Endodermal cell (in vitro differentiated cells): Measurements from ENCODE around the gene PSAP. TPM values are rescaled to one million over a fixed set of nuclear protein-coding genes. Genes with fewer than 3 reads are reported as not detected.

Experiments used
- DNase-seq: peaks from one replicate; pipeline ENCODE4 v3.0.0-alpha.2; 2017
- H3K27ac ChIP-seq: 2 replicates; pipeline ENCODE4 v1.5.1; 2013; ENCODE audit warnings: mild to moderate bottlenecking, low read depth, low read length, moderate library complexity
- H3K27me3 ChIP-seq: 2 replicates; pipeline ENCODE4 v1.6.1; 2013; ENCODE audit warnings: mild to moderate bottlenecking, low read length, moderate library complexity; ENCODE audit not compliant: insufficient read depth, control insufficient read depth, poor library complexity, severe bottlenecking
- H3K36me3 ChIP-seq: 2 replicates; pipeline ENCODE4 v1.7.0; 2013; ENCODE audit warnings: mild to moderate bottlenecking, low read length, moderate library complexity; ENCODE audit not compliant: control insufficient read depth, insufficient read depth
- H3K4me1 ChIP-seq: one replicate; pipeline ENCODE4 v1.7.0; 2013; ENCODE audit warnings: low read length; ENCODE audit not compliant: control insufficient read depth, insufficient read depth
- H3K4me3 ChIP-seq: 2 replicates; pipeline ENCODE4 v1.5.1; 2013; ENCODE audit warnings: mild to moderate bottlenecking, low read length, moderate library complexity
- H3K9ac ChIP-seq: 2 replicates; pipeline ENCODE4 v1.6.1; 2013; ENCODE audit warnings: mild to moderate bottlenecking, low read length, moderate library complexity; ENCODE audit not compliant: poor library complexity, severe bottlenecking; ENCODE audit errors: extremely low read depth
- H3K9me3 ChIP-seq: 2 replicates; pipeline ENCODE4 v1.6.1; 2013; ENCODE audit warnings: mild to moderate bottlenecking, low read length, moderate library complexity; ENCODE audit not compliant: control insufficient read depth
- H3K27ac Mint-ChIP-seq: 2 replicates; pipeline ENCODE4 v1.8.0; 2020; ENCODE audit warnings: mixed read lengths
- H3K27me3 Mint-ChIP-seq: 2 replicates; pipeline ENCODE4 v1.8.0; 2021; ENCODE audit warnings: mild to moderate bottlenecking, mixed read lengths; ENCODE audit not compliant: insufficient read depth
- H3K36me3 Mint-ChIP-seq: 2 replicates; pipeline ENCODE4 v1.8.0; 2020; ENCODE audit warnings: low read depth, mixed read lengths
- H3K4me1 Mint-ChIP-seq: 2 replicates; pipeline ENCODE4 v1.8.0; 2020; ENCODE audit warnings: mixed read lengths
- H3K4me3 Mint-ChIP-seq: 2 replicates; pipeline ENCODE4 v1.8.0; 2020; ENCODE audit warnings: mild to moderate bottlenecking, moderate library complexity, mixed read lengths
- H3K9me3 Mint-ChIP-seq: 2 replicates; pipeline ENCODE4 v1.8.0; 2020; ENCODE audit warnings: mild to moderate bottlenecking, mixed read lengths
- WGBS, 2 experiments: methylation state at CpG; one replicate each; pipeline versions ENCODE4 v1.1.5 to v1.1.7; 2013; ENCODE audit warnings: missing lambda C conversion rate in 2 of 2, mixed read lengths in 1 of 2; ENCODE audit not compliant: insufficient coverage in 1 of 2, insufficient read length in 1 of 2; 5-methylcytosine and 5-hydroxymethylcytosine counted together
- total RNA-seq, 2 donors: library from RNA; stranded (reverse); fragmentation: NEBNext Ultra II Directional in 1 of 2; extraction: Animal tissue kit (Norgen Biotek cat#: 25700) in 1 of 2; gene quantifications; 2 replicates in 1 of 2; 3 replicates in 1 of 2; pipeline ENCODE4 v1.2.1, GENCODE V29; 2021
- TF ChIP-seq, protein P1 (sequence below): fragments of 200-600 bp; sonication (generic); conservative IDR thresholded peaks from 2 replicates; pipeline ENCODE4 v1.5.0; 2021; ENCODE audit warnings: antibody characterized with exemption, mild to moderate bottlenecking

The PSAP gene
- total RNA-seq, 2 donors from 2014 or later = 456 to 549 TPM

DNA sequence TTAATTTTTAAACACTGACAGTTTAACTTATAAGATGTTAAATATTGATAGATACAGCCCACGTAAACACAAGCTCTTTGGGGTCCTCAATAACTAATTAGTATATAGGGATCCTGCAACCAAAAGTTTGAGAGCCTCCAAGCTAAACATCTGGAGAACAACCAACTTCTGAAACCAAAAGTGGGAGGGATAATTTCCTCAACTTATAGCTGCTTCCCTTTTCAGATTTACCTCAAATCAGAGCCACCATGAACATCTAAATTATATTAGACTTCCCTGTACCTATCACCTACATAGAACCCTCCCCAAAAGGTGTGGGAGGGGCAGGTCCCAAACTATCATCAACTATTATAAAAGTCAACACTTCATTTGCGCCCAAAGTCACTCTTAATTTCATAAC, 8.6 kb downstream of the PSAP start:
- Histone ChIP-seq H3K4me1 (peaks cover 5% of the 10 kb centered on the region), H3K9ac (no peak overlapping the region), H3K27ac (no peak overlapping the region), H3K9me3 (peaks cover 12% of the 10 kb centered on the region), H3K4me3 (no peak overlapping the region), H3K27me3 (no peaks in the 10 kb centered on the region), H3K36me3 (peaks cover 21% of the 10 kb centered on the region)
- DNase-seq = no peak
- peaks cover 36% of the 10 kb centered on the region for H3K4me1 Mint-ChIP-seq
- H3K27me3 Mint-ChIP-seq = no peaks in the 10 kb centered on the region
- TF ChIP-seq, protein P1, sequence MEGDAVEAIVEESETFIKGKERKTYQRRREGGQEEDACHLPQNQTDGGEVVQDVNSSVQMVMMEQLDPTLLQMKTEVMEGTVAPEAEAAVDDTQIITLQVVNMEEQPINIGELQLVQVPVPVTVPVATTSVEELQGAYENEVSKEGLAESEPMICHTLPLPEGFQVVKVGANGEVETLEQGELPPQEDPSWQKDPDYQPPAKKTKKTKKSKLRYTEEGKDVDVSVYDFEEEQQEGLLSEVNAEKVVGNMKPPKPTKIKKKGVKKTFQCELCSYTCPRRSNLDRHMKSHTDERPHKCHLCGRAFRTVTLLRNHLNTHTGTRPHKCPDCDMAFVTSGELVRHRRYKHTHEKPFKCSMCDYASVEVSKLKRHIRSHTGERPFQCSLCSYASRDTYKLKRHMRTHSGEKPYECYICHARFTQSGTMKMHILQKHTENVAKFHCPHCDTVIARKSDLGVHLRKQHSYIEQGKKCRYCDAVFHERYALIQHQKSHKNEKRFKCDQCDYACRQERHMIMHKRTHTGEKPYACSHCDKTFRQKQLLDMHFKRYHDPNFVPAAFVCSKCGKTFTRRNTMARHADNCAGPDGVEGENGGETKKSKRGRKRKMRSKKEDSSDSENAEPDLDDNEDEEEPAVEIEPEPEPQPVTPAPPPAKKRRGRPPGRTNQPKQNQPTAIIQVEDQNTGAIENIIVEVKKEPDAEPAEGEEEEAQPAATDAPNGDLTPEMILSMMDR = no peak
- H3K9me3 Mint-ChIP-seq = no peaks in the 10 kb centered on the region
- H3K36me3 Mint-ChIP-seq = peaks cover 12% of the 10 kb centered on the region
- H3K4me3 Mint-ChIP-seq = no peak overlapping the region
- 80 to 95% methylated on average over 1 to 2 of the region's 2 CpGs for WGBS, 2 experiments
- H3K27ac Mint-ChIP-seq = no peak overlapping the region

DNA sequence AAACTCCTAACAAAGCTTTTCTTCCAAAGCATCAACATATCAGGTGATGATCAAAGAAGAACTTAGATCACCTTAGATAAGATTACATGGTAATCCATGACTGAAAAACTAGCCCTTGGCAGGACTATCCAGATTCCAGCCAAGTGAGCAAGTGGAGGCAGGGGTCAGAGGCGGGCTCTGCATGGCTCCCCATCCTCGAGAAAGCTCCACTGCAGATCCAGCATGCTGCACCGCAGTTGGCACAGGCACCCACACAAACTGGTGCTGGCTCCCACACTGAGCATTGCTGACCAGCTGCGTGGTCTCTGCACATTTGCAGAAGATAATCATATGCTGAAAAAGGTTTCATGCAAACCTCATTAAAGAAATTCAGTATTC, 10.1 kb downstream of the PSAP start:
- Mint-ChIP-seq H3K9me3 (no peaks in the 10 kb centered on the region), H3K4me3 (no peak overlapping the region), H3K4me1 (peaks cover 49% of the 10 kb centered on the region), H3K27me3 (no peaks in the 10 kb centered on the region), H3K36me3 (peaks cover 8% of the 10 kb centered on the region), H3K27ac (no peak overlapping the region)
- no peak overlapping the region for H3K9ac ChIP-seq
- H3K4me3 ChIP-seq = no peak overlapping the region
- H3K27me3 ChIP-seq = no peaks in the 10 kb centered on the region
- H3K9me3 ChIP-seq = peaks cover 9% of the 10 kb centered on the region
- DNase-seq = no peak
- H3K27ac ChIP-seq = peak overlapping the region; percentile 94
- TF ChIP-seq, protein P1 = no peak
- 73 to 84% methylated on average over 3 to 4 of the region's 4 CpGs for WGBS, 2 experiments
- peaks cover 19% of the 10 kb centered on the region for H3K36me3 ChIP-seq
- peaks cover 5% of the 10 kb centered on the region for H3K4me1 ChIP-seq

DNA sequence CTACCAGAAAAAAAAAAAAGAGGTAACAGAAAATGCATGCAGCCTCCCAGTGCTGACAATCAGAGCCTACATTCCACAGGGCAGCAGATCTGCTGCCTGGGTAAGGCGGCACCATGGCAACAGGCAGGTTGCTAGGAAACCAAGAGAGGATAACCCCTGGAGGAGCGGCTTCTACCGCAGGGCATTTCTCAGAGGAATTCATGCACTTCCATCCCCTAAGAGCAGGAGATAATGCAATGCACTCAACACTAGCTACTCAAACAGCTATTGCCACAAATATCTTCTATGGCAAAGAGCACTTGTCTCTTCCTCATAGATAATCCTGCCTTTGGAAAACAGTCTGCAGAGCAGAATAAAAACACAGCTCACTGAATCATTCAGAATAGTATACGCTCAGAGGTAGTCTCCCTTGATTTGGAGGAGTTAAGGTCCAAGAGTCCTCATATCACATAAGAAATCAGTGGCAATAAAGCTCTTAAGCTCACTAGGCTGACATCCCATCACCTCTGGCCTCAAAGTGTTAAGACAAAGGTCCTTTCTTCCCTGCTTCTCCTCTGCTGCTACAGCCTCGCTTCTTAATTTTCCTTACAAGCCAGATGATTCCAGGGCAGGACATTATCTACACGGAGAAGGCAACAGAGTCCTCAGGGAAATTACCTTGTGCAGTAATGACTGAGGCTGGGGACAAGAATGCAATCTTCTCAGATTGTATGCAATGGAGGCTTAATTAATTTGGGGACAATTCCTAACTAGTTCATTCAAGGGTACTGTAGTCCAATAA, 10.7 kb downstream of the PSAP start:
- Histone ChIP-seq H3K9ac (no peak overlapping the region), H3K36me3 (peaks cover 13% of the 10 kb centered on the region), H3K4me3 (no peak overlapping the region), H3K27ac (peak overlapping the region; percentile 94), H3K9me3 (peaks cover 3% of the 10 kb centered on the region), H3K27me3 (no peaks in the 10 kb centered on the region), H3K4me1 (peaks cover 5% of the 10 kb centered on the region)
- peaks cover 51% of the 10 kb centered on the region for H3K4me1 Mint-ChIP-seq
- H3K27me3 Mint-ChIP-seq = no peaks in the 10 kb centered on the region
- no peaks in the 10 kb centered on the region for H3K9me3 Mint-ChIP-seq
- H3K36me3 Mint-ChIP-seq = peaks cover 5% of the 10 kb centered on the region
- no peak overlapping the region for H3K4me3 Mint-ChIP-seq
- H3K27ac Mint-ChIP-seq = peak overlapping the region; percentile 63
- DNase-seq = peak; percentile 97
- 31 to 35% methylated on average over 4 to 6 of the region's 6 CpGs for WGBS, 2 experiments
- TF ChIP-seq, protein P1 = no peak
